ENCODE measurements around the gene MRPL33. TPM values are rescaled to one million over a fixed set of nuclear protein-coding genes. Genes with fewer than 3 reads are reported as not detected.

MRPL33 gene
- total and polyA plus RNA-seq, 2 of the 13 experiments (the other 11 are each of a cell fraction or from before 2014, with no cell fraction given), result 69.7 to 218 TPM

- no peak for FAIRE-seq
- Histone ChIP-seq H2AFZ (ENCODE audit: low read length) (no peak overlapping the region), H3K4me3 (replicated peaks in 1 of 3; ENCODE audit: insufficient read depth in 1 of 3, low read depth in 2 of 3, low read length in 3 of 3) (no peak overlapping the region), H3K36me3 (replicated peaks in 1 of 2; ENCODE audit: control insufficient read depth in 1 of 2, insufficient read depth in 2 of 2, low read length in 2 of 2) (no peaks in the 10 kb centered on the region), H3K9ac (ENCODE audit: insufficient read depth, low read depth, low read length) (no peak overlapping the region), H4K20me1 (ENCODE audit: insufficient read depth, low read length) (no peaks in the 10 kb centered on the region), H3K27ac (ENCODE audit: extremely low read length, insufficient read depth, low read length) (no peak overlapping the region), H3K4me1 (ENCODE audit: insufficient read depth, low read length) (peaks cover 15% of the 10 kb centered on the region), H3K9me3 (ENCODE audit: low read length) (no peaks in the 10 kb centered on the region), H3K79me2 (ENCODE audit: insufficient read depth, low read length) (no peaks in the 10 kb centered on the region), H3K4me2 (ENCODE audit: low read depth, low read length) (no peak overlapping the region), H3K27me3 (ENCODE audit: control insufficient read depth in 1 of 2, insufficient read depth in 2 of 2, low read length in 2 of 2) (no peaks in the 10 kb centered on the region)
- BruUV-seq (replicated peaks), result no TSS peak
- peak; percentile 72 for ATAC-seq
- ChIA-PET POLR2A (no interaction called here), CTCF (ENCODE audit: low intra/inter-chr PET ratio, low total read pairs) (interaction anchor here (1.5 to 1.6 kb wide), 2 partner anchors 588 to 644 kb away, joined by 5 read pairs; no protein-coding TSS in a partner anchor)
- no peak for DNase-seq (ENCODE audit: low spot score)
- 31% methylated on average over 2 of the region's 2 CpGs for WGBS (ENCODE audit: low lambda C conversion rate)
- intact Hi-C loops (cut with micrococcal nuclease; ENCODE audit: unreplicated experiment) (loop anchor here (10.0 kb wide), 1 partner anchor 196 kb away; no protein-coding TSS in a partner anchor), in situ Hi-C loops (cut with HindIII; ENCODE audit: extremely low pct_ligation_motif_present, low pct_unique_long_range_greater_than_20kb) (no loop called here)
- no peak for TF ChIP-seq ZBTB3 (CRISPR knock-in tag; IDR thresholded peaks at IDR 0.05; ENCODE audit: borderline replicate concordance, low read depth)
- no peak for TF ChIP-seq ZSCAN9 (CRISPR knock-in tag; IDR thresholded peaks at IDR 0.05; ENCODE audit: borderline replicate concordance)
- TF ChIP-seq RFX5 (IDR thresholded peaks at IDR 0.05; ENCODE audit: low read depth, low read length), result no peak
- TF ChIP-seq EZH2 (conservative IDR thresholded peaks at IDR 0.05; ENCODE audit: low read depth, low read length), result no peak
- TF ChIP-seq JUN (CRISPR knock-in tag; IDR thresholded peaks at IDR 0.05), result no peak
- TF ChIP-seq ZNF644 (CRISPR knock-in tag; IDR thresholded peaks at IDR 0.05; ENCODE audit: low read depth), result peak; percentile 73; the same call in 1 of the 2 replicates
- no peak for TF ChIP-seq CCDC6 (CRISPR knock-in tag; IDR thresholded peaks at IDR 0.05)
- TF ChIP-seq ZNF232 (CRISPR knock-in tag; IDR thresholded peaks at IDR 0.05; ENCODE audit: borderline replicate concordance), result no peak
- TF ChIP-seq LRRFIP1 (CRISPR knock-in tag; conservative IDR thresholded peaks at IDR 0.05), result no peak
- TF ChIP-seq EHMT2 (IDR thresholded peaks at IDR 0.05; ENCODE audit: borderline replicate concordance, low read depth, low read length), result peak; percentile 66; the same call in 1 of the 2 replicates
- 0 out of 2 replicates have a peak, but pooled peaks have one; percentile 14 for TF ChIP-seq SALL1 (CRISPR knock-in tag; IDR thresholded peaks at IDR 0.05)
- TF ChIP-seq, protein P1, sequence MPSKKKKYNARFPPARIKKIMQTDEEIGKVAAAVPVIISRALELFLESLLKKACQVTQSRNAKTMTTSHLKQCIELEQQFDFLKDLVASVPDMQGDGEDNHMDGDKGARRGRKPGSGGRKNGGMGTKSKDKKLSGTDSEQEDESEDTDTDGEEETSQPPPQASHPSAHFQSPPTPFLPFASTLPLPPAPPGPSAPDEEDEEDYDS (CRISPR knock-in tag; IDR thresholded peaks at IDR 0.05), result no peak
- no peak for TF ChIP-seq ZNF496 (CRISPR knock-in tag; IDR thresholded peaks at IDR 0.05; ENCODE audit: insufficient replicate concordance)
- TF ChIP-seq FOXA1 (IDR thresholded peaks at IDR 0.05), result no peak
- TF ChIP-seq FOXA1 (CRISPR knock-in tag; IDR thresholded peaks at IDR 0.05), result peak; percentile 56; the same call in 1 of the 2 replicates
- TF ChIP-seq SMC3 (IDR thresholded peaks at IDR 0.05; ENCODE audit: low read length), result no peak
- TF ChIP-seq DMAP1 (CRISPR knock-in tag; IDR thresholded peaks at IDR 0.05), result no peak
- TF ChIP-seq TCF7 (IDR thresholded peaks at IDR 0.05; ENCODE audit: low read depth), result no peak
- no peak for TF ChIP-seq CREBL2 (CRISPR knock-in tag; IDR thresholded peaks at IDR 0.05; ENCODE audit: borderline replicate concordance)
- TF ChIP-seq, protein P2, sequence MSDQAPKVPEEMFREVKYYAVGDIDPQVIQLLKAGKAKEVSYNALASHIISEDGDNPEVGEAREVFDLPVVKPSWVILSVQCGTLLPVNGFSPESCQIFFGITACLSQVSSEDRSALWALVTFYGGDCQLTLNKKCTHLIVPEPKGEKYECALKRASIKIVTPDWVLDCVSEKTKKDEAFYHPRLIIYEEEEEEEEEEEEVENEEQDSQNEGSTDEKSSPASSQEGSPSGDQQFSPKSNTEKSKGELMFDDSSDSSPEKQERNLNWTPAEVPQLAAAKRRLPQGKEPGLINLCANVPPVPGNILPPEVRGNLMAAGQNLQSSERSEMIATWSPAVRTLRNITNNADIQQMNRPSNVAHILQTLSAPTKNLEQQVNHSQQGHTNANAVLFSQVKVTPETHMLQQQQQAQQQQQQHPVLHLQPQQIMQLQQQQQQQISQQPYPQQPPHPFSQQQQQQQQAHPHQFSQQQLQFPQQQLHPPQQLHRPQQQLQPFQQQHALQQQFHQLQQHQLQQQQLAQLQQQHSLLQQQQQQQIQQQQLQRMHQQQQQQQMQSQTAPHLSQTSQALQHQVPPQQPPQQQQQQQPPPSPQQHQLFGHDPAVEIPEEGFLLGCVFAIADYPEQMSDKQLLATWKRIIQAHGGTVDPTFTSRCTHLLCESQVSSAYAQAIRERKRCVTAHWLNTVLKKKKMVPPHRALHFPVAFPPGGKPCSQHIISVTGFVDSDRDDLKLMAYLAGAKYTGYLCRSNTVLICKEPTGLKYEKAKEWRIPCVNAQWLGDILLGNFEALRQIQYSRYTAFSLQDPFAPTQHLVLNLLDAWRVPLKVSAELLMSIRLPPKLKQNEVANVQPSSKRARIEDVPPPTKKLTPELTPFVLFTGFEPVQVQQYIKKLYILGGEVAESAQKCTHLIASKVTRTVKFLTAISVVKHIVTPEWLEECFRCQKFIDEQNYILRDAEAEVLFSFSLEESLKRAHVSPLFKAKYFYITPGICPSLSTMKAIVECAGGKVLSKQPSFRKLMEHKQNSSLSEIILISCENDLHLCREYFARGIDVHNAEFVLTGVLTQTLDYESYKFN (CRISPR knock-in tag; conservative IDR thresholded peaks at IDR 0.05), result 0 out of 2 replicates have a peak, but pooled peaks have one; percentile 20
- TF ChIP-seq HNF4A (CRISPR knock-in tag; IDR thresholded peaks at IDR 0.05), result peak; percentile 15; the same call in 1 of the 2 replicates
Observed at GRCh38 chr2:27808418-27808817, 36.9 kb downstream of the MRPL33 start.
